A549 (cell line): ENCODE measurements around the gene TYRO3. TPM values are rescaled to one million over a fixed set of nuclear protein-coding genes. Genes with fewer than 3 reads are reported as not detected.
A peak's percentile ranks its signal among the peaks of the same experiment; 100 is the strongest.

Experiments used
- ATAC-seq, 2 experiments: fragments of 200-7000 bp in 1 of 2; fragments of >200 bp in 1 of 2; cut with Nextera tagmentation in 1 of 2; cut with Tn5 transposase in 1 of 2; 3 replicates each; pipeline versions ENCODE4 v1.8.0 to v1.9.1; 2018 to 2020; ENCODE audit warnings: mild to moderate bottlenecking in 1 of 2, moderate library complexity in 1 of 2
- CTCF ChIA-PET: fragments of 300-600 bp; sonication (Branson Sonifier 250); formaldehyde crosslinking; extraction: SDS; loops from one replicate; lab custom pipeline; 2021; ENCODE audit warnings: antibody characterized with exemption, inconsistent platforms; lab: Yijun Ruan, JAX
- POLR2A ChIA-PET: fragments of 350-600 bp; formaldehyde crosslinking; extraction: SDS; loops from one replicate; lab custom pipeline; 2021; ENCODE audit warnings: antibody characterized with exemption, inconsistent platforms; lab: Yijun Ruan, JAX
- DNase-seq, 2 experiments: peaks; one replicate each; pipeline versions ENCODE4 v3.0.0 to v3.0.0-alpha.2; 2011 to 2016; ENCODE audit warnings: low read depth in 1 of 2, low spot score in 1 of 2
- FAIRE-seq: peaks from 2 replicates; lab custom pipeline; 2011; peaks lifted over from hg19 to GRCh38; lab: Jason Lieb, UNC
- H3K27ac ChIP-seq, 2 experiments: fragments of >200 bp; sonication (Bioruptor Twin); formaldehyde crosslinking; 3 replicates each; pipeline ENCODE4 v1.5.1; 2016 to 2017
- H3K4me1 ChIP-seq: fragments of >200 bp; sonication (Bioruptor Twin); formaldehyde crosslinking; 3 replicates; pipeline ENCODE4 v1.6.1; 2016
- H3K4me2 ChIP-seq: fragments of >200 bp; sonication (Bioruptor Twin); formaldehyde crosslinking; 3 replicates; pipeline ENCODE4 v1.6.1; 2016
- H3K4me3 ChIP-seq: fragments of >200 bp; sonication (Bioruptor Twin); formaldehyde crosslinking; 3 replicates; pipeline ENCODE4 v1.5.1; 2016
- H3K9me3 ChIP-seq: fragments of >200 bp; sonication (Bioruptor Twin); formaldehyde crosslinking; 3 replicates; pipeline ENCODE4 v1.6.1; 2016
- CHD4 ChIP-seq: fragments of 200-600 bp; sonication (generic); IDR thresholded peaks from 2 replicates; pipeline ENCODE4 v1.6.1; 2016; ENCODE audit warnings: antibody characterized with exemption, mild to moderate bottlenecking, borderline replicate concordance
- EHF ChIP-seq: fragments of 250-450 bp; sonication (Bioruptor Pico); IDR thresholded peaks from 2 replicates; pipeline ENCODE4 v1.5.0; 2020; ENCODE audit warnings: mild to moderate bottlenecking
- EHMT2 ChIP-seq: fragments of 200-600 bp; sonication (generic); IDR thresholded peaks from 2 replicates; pipeline ENCODE4 v1.6.1; 2016; ENCODE audit warnings: antibody characterized with exemption, low read depth, mild to moderate bottlenecking, moderate library complexity
- ESRRA ChIP-seq: fragments of 150-350 bp; IDR thresholded peaks from 2 replicates; pipeline ENCODE4 v1.6.1; 2014; ENCODE audit warnings: mild to moderate bottlenecking, low read length, borderline replicate concordance
- FOSB ChIP-seq: fragments of 250-450 bp; sonication (Bioruptor Pico); IDR thresholded peaks from 2 replicates; pipeline ENCODE4 v1.5.0; 2020; ENCODE audit warnings: mild to moderate bottlenecking, moderate library complexity
- GATA3 ChIP-seq: IDR thresholded peaks from 2 replicates; pipeline ENCODE4 v1.6.1; 2012; ENCODE audit warnings: borderline replicate concordance
- HDAC2 ChIP-seq: fragments of 200-600 bp; sonication (generic); IDR thresholded peaks from 2 replicates; pipeline ENCODE4 v1.6.1; 2016
- HEYL ChIP-seq: fragments of 250-450 bp; sonication (Bioruptor Pico); IDR thresholded peaks from 2 replicates; pipeline ENCODE4 v1.8.0; 2021; ENCODE audit warnings: mild to moderate bottlenecking, moderate library complexity
- HOXB5 ChIP-seq: fragments of 250-450 bp; sonication (Bioruptor Pico); IDR thresholded peaks from 2 replicates; pipeline ENCODE4 v1.5.0; 2020; ENCODE audit warnings: mild to moderate bottlenecking, moderate library complexity
- KDM5A ChIP-seq: fragments of 200-600 bp; sonication (generic); IDR thresholded peaks from 2 replicates; pipeline ENCODE4 v1.6.1; 2016; ENCODE audit warnings: antibody characterized with exemption, mild to moderate bottlenecking
- MAFK ChIP-seq: fragments of 450-650 bp; IDR thresholded peaks from 2 replicates; pipeline ENCODE4 v1.6.1; 2014; ENCODE audit not compliant: partially characterized antibody
- MYC ChIP-seq: IDR thresholded peaks from 2 replicates; pipeline ENCODE4 v1.6.1; 2012; ENCODE audit warnings: mild to moderate bottlenecking, inconsistent platforms, low read length, improper control_type of control experiment, borderline replicate concordance
- NR3C1 ChIP-seq: fragments of >200 bp; sonication (Bioruptor Twin); formaldehyde crosslinking; IDR thresholded peaks from 3 replicates; pipeline ENCODE4 v1.6.1; 2017
- PHF8 ChIP-seq: fragments of 200-600 bp; sonication (generic); IDR thresholded peaks from 2 replicates; pipeline ENCODE4 v1.6.1; 2016; ENCODE audit warnings: low read depth, mild to moderate bottlenecking, antibody characterized with exemption, moderate library complexity, borderline replicate concordance
- POLR2A ChIP-seq: IDR thresholded peaks from 2 replicates; pipeline ENCODE4 v1.6.1; 2012; ENCODE audit warnings: mild to moderate bottlenecking, low read length
- POLR2AphosphoS2 ChIP-seq: conservative IDR thresholded peaks from 2 replicates; pipeline ENCODE4 v1.6.1; 2012; ENCODE audit warnings: low read length, improper control_type of control experiment, inconsistent platforms
- TP53 ChIP-seq: fragments of 250-450 bp; sonication (Bioruptor Pico); IDR thresholded peaks from 2 replicates; pipeline ENCODE4 v1.5.0; 2021; ENCODE audit warnings: mild to moderate bottlenecking, moderate library complexity
- ZNF302 ChIP-seq: fragments of 250-450 bp; sonication (Bioruptor Pico); IDR thresholded peaks from 2 replicates; pipeline ENCODE4 v1.9.0; 2021; ENCODE audit warnings: inconsistent platforms, mild to moderate bottlenecking, moderate library complexity
- WGBS: methylation state at CpG from one replicate; pipeline ENCODE4 v1.1.6; 2017; ENCODE audit errors: missing lambda C conversion rate; 5-methylcytosine and 5-hydroxymethylcytosine counted together
- polyA plus RNA-seq, 4 experiments: library from polyadenylated mRNA; depleted of rRNA in 3 of 4; stranded (reverse); fragments of >200 nt; fragmentation: RNase III in 1 of 4; extraction: RNeasy Plus Mini Kit Qiagen cat#74134 plus additional on column Dnase treatment in 1 of 4; gene quantifications; 2 replicates in 3 of 4; 3 replicates in 1 of 4; pipeline ENCODE4 v1.2.3, GENCODE V29; 2011 to 2017
- TF ChIP-seq, protein P1 (sequence below): fragments of 150-350 bp; IDR thresholded peaks from 2 replicates; pipeline ENCODE4 v1.6.1; 2014; ENCODE audit warnings: low read depth, mild to moderate bottlenecking, low read length
- TF ChIP-seq, protein P2 (sequence below): IDR thresholded peaks from 2 replicates; pipeline ENCODE4 v1.6.1; 2012
- TF ChIP-seq, protein P3 (sequence below): fragments of >200 bp; sonication (Bioruptor Twin); formaldehyde crosslinking; IDR thresholded peaks from 2 replicates; pipeline ENCODE4 v1.6.1; 2016

TYRO3 gene
- polyA plus RNA-seq, 2 of the 4 experiments (the other 2 are of a cell fraction): 7.6 to 8.1 TPM

DNA sequence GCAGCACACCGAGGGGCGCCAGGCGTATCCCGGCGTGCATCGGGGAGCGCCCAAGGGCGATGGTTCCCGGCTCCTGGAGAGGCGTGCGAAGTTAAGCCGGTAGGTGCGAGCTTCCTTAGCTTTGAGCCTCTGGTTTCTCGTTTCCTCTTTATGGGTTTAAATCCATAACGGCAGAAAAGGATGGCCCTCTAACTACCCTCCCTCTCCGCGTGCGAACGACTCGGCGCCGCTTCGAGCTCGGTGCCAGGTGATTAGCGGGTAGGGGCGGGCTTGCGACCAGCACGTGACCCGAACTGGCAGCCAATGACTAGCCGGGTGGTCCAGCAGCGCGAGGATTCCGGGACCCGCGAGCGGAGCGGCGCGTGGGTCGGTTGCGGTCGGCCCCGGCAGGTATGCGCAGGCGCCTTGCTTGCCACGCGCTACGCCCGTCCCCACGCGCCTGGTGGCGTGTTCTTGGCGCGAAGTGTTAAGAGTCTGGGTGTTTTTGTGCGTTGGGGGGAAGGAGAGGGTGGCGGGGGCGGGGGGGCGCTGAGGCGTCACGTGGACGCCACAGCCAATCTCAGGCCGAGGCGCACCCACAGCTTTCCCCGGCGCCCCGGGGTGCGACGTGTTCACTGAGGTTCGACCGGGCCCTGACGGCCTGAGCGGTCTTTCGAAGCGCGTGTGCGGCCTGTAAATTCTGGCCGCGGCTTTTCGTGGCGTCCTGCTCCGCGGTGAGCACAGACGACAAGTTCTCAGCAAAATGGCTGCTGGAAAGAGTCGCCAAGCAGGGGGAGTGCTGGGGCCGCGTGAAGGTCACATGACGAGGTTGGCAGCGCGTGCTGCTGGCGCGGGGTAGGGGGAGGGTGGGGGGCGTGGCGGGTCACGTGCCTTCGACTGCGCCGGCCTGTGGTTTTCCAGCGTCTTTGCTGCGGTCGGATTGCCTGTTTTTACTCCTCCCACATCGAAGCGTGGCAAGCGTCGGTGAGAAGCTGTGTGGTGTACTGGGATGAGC lies 62.5 kb downstream of the TYRO3 start (continued):
- no peak for TF ChIP-seq POLR2AphosphoS2
- TF ChIP-seq GATA3: no peak; the same call in 1 of the 2 replicates

DNA sequence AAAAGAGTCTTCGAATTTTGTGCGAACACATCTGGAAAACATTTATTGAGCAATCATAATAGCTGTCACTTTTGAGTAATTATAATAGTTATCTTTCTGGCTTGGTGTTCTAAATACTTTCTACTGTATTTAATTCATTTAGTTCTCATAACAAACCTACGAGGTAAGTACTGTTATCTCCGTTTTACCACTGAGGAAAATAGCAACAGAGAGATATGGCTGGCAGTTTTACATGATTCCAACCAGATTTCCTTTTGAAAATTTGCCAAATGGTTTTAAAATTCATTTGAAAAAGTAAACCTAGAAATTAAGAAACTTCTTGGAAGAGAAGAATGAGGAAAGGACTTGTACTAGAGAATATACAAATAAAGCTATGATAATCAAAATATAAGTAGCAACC lies 63.9 kb downstream of the TYRO3 start:
- TF ChIP-seq EHF (CRISPR knock-in tag) (no peak), HEYL (CRISPR knock-in tag) (no peak), NR3C1 (no peak), HOXB5 (CRISPR knock-in tag) (no peak), MYC (no peak), CHD4 (no peak), ZNF302 (no peak), EHMT2 (no peak), POLR2AphosphoS2 (no peak), TP53 (CRISPR knock-in tag) (no peak)
- TF ChIP-seq, protein P1, sequence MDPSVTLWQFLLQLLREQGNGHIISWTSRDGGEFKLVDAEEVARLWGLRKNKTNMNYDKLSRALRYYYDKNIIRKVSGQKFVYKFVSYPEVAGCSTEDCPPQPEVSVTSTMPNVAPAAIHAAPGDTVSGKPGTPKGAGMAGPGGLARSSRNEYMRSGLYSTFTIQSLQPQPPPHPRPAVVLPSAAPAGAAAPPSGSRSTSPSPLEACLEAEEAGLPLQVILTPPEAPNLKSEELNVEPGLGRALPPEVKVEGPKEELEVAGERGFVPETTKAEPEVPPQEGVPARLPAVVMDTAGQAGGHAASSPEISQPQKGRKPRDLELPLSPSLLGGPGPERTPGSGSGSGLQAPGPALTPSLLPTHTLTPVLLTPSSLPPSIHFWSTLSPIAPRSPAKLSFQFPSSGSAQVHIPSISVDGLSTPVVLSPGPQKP: no peak
- TF ChIP-seq, all 56 proteins: peak for 0
- POLR2A ChIA-PET: interaction anchor here (0.6 to 0.9 kb wide), 2 partner anchors 8 to 50 kb away, joined by 3 to 4 read pairs; no protein-coding TSS in a partner anchor
- CTCF ChIA-PET: no interaction called here
- no peak for ATAC-seq
- H3K4me3 ChIP-seq: no peak overlapping the region
- DNase-seq: no peak
- H3K27ac ChIP-seq: no peak overlapping the region
- no peaks in the 10 kb centered on the region for H3K9me3 ChIP-seq
- peak overlapping the region; percentile 93; the same call in 2 of the 3 replicates for H3K4me2 ChIP-seq
- H3K4me1 ChIP-seq: 0 out of 3 replicates have a peak, but pooled peaks cover 3% of the 10 kb centered on the region
- WGBS: 93% methylated on average over 4 of the region's 4 CpGs
- FAIRE-seq: no peak

DNA sequence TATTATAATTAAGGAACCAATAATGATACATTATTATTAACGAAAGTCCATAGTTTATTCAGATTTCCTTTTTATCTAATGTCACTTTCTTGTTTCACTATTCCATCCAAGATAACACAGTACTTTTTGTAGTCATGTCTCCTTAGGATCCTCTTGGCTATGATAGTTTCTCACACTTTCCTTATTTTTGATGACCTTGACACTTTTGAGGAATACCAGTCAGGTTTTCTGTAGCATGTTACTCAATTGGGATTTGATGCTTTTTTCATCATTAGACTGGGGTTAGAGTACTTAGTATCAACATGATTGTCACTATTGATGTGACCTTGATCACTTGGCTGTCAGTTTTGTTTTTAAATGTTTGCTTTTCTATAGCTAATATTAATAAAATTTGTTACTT lies 68.2 kb downstream of the TYRO3 start:
- FAIRE-seq: no peak
- Histone ChIP-seq H3K4me2 (no peak overlapping the region), H3K4me3 (no peak overlapping the region), H3K9me3 (no peaks in the 10 kb centered on the region), H3K27ac (no peak overlapping the region), H3K4me1 (0 out of 3 replicates have a peak, but pooled peaks cover 3% of the 10 kb centered on the region)
- WGBS: 97% methylated on average over 1 of the region's 1 CpG
- TF ChIP-seq KDM5A: no peak
- TF ChIP-seq, protein P2, sequence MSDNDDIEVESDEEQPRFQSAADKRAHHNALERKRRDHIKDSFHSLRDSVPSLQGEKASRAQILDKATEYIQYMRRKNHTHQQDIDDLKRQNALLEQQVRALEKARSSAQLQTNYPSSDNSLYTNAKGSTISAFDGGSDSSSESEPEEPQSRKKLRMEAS: no peak
- peak; percentile 84 for TF ChIP-seq MAFK
- no peak for TF ChIP-seq HDAC2
- no peak for TF ChIP-seq NR3C1
- no peak for TF ChIP-seq ESRRA
- no peak for TF ChIP-seq PHF8
- TF ChIP-seq, protein P3, sequence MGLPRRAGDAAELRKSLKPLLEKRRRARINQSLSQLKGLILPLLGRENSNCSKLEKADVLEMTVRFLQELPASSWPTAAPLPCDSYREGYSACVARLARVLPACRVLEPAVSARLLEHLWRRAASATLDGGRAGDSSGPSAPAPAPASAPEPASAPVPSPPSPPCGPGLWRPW: no peak
- ChIA-PET POLR2A (no interaction called here), CTCF (no interaction called here)
- no peak for DNase-seq
- no peak for ATAC-seq

DNA sequence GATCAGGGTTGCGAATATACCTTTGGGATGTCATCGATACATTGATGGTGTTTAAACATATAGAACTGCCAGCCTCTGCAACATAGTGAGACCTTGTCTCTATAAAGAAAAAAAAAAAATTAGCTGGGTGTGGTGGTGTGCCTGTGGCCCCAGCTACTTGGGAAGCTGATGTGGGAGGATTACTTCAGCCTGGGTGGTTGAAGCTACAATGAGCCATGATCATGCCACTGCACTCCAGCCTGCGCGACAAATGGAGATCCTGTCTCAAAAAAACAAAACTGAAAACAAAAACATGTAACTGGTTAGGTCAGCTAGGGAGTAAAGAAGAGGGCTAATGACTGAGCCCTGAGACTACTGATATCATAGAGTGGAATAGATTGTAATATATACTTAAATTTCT lies 70.5 kb downstream of the TYRO3 start:
- H3K4me3 ChIP-seq: no peak overlapping the region
- WGBS: 92% methylated on average over 4 of the region's 4 CpGs
- FAIRE-seq: no peak
- no peak overlapping the region for H3K4me2 ChIP-seq
- POLR2A ChIA-PET: no interaction called here
- H3K9me3 ChIP-seq: no peaks in the 10 kb centered on the region
- no peak overlapping the region for H3K27ac ChIP-seq
- 0 out of 3 replicates have a peak, but pooled peaks cover 6% of the 10 kb centered on the region for H3K4me1 ChIP-seq
- ATAC-seq: no peak
- no peak for TF ChIP-seq HOXB5 (CRISPR knock-in tag)
- TF ChIP-seq POLR2A: no peak
- TF ChIP-seq, protein P2: no peak
- TF ChIP-seq FOSB: no peak
- CTCF ChIA-PET: interaction anchor here (0.6 to 2.6 kb wide), 2 partner anchors 26 to 323 kb away, joined by 3 to 7 read pairs; no protein-coding TSS in a partner anchor
- no peak for DNase-seq
